K562 (cell line): ENCODE measurements around the gene RPL39L. TPM values are rescaled to one million over a fixed set of nuclear protein-coding genes. Genes with fewer than 3 reads are reported as not detected.

Source experiments
- ARID2 ChIP-seq: fragments of 450-650 bp; IDR thresholded peaks from 2 replicates; pipeline ENCODE4 v1.6.1; 2017; ENCODE audit warnings: antibody characterized with exemption, mild to moderate bottlenecking
- DACH1 ChIP-seq: fragments of 450-650 bp; IDR thresholded peaks from 2 replicates; pipeline ENCODE4 v1.6.1; 2018; ENCODE audit not compliant: partially characterized antibody
- DPF2 ChIP-seq: fragments of 450-650 bp; IDR thresholded peaks from 2 replicates; pipeline ENCODE4 v1.6.1; 2016
- EZH2 ChIP-seq: IDR thresholded peaks from 2 replicates; pipeline ENCODE4 v1.6.1; 2012; ENCODE audit warnings: low read depth, mild to moderate bottlenecking, inconsistent platforms, low read length, borderline replicate concordance
- FOXM1 ChIP-seq, 2 experiments: fragments of 450-650 bp in 1 of 2; sonication (generic) in 1 of 2; formaldehyde crosslinking in 1 of 2; IDR thresholded peaks; 2 replicates each; pipeline versions ENCODE4 v1.6.1 to v1.9.0; 2017 to 2022; ENCODE audit warnings: low read depth in 2 of 2, mild to moderate bottlenecking in 2 of 2, missing genetic modification reagents in 1 of 2, moderate library complexity in 1 of 2
- MBD2 ChIP-seq: sonication (generic); IDR thresholded peaks from 2 replicates; pipeline ENCODE4 v1.6.1; 2016; ENCODE audit warnings: low read depth, borderline replicate concordance
- MEIS2 ChIP-seq: fragments of 450-650 bp; IDR thresholded peaks from 2 replicates; pipeline ENCODE4 v1.6.1; 2014; ENCODE audit warnings: mild to moderate bottlenecking; ENCODE audit not compliant: partially characterized antibody
- MTA3 ChIP-seq: fragments of 450-650 bp; formaldehyde crosslinking; IDR thresholded peaks from 2 replicates; pipeline ENCODE4 v1.6.1; 2017; ENCODE audit warnings: mild to moderate bottlenecking, borderline replicate concordance
- PHB ChIP-seq: fragments of 250-450 bp; sonication (Bioruptor Pico); IDR thresholded peaks from 2 replicates; pipeline ENCODE4 v1.5.0; 2021
- PREB ChIP-seq: sonication (generic); formaldehyde crosslinking; IDR thresholded peaks from 2 replicates; pipeline ENCODE4 v1.8.1; 2023; ENCODE audit warnings: mild to moderate bottlenecking, missing genetic modification reagents
- RBBP5 ChIP-seq: fragments of 200-600 bp; sonication (generic); IDR thresholded peaks from 2 replicates; pipeline ENCODE4 v1.6.1; 2012; ENCODE audit warnings: borderline replicate concordance, mild to moderate bottlenecking, low read length, control low read depth, inconsistent platforms; ENCODE audit not compliant: insufficient read depth, poor library complexity, severe bottlenecking
- SMARCA4 ChIP-seq: fragments of 450-650 bp; IDR thresholded peaks from 2 replicates; pipeline ENCODE4 v1.6.1; 2016
- SRSF1 ChIP-seq: fragments of 200-400 bp; formaldehyde crosslinking; IDR thresholded peaks from 2 replicates; pipeline ENCODE4 v1.6.1; 2017; ENCODE audit warnings: mild to moderate bottlenecking, low read depth, low read length, moderate library complexity
- ZKSCAN8 ChIP-seq: fragments of 200-800 bp; sonication (Bioruptor generic); IDR thresholded peaks from 2 replicates; pipeline ENCODE4 v1.6.1; 2016; ENCODE audit warnings: missing genetic modification characterization, missing compliant biosample characterization
- polyA plus RNA-seq, 8 experiments: library from polyadenylated mRNA; depleted of rRNA in 4 of 8; stranded (reverse) in 5 of 8; unstranded in 3 of 8; fragments of >200 nt; fragmentation: Nextera tagmentation in 2 of 8; fragmentation: Illumina TruSeq in 1 of 8; extraction: Ambion mirVana in 2 of 8; extraction: Trizol in 1 of 8; gene quantifications; 2 replicates each; pipeline versions ENCODE4 v1.2.1 to v1.2.3, GENCODE V29; 2011 to 2014; ENCODE audit warnings: inconsistent platforms in 1 of 8, missing spikeins in 1 of 8
- total RNA-seq, 7 experiments: library from RNA; depleted of rRNA in 6 of 7; stranded (reverse); fragments of >200 nt in 6 of 7; fragmentation: Illumina TruSeq in 2 of 7; extraction: Trizol in 2 of 7; gene quantifications; 2 replicates each; pipeline versions ENCODE4 v1.2.1 to v1.2.3, GENCODE V29; 2011 to 2021; ENCODE audit warnings: low replicate concordance in 1 of 7
- TF ChIP-seq, protein P1 (sequence below): fragments of 450-650 bp; IDR thresholded peaks from one replicate; pipeline ENCODE4 v1.6.1; 2018; ENCODE audit warnings: mild to moderate bottlenecking, moderate library complexity; ENCODE audit not compliant: partially characterized antibody

Gene RPL39L
- total and polyA plus RNA-seq, 9 of the 15 experiments (the other 6 are each of a cell fraction or from before 2014, with no cell fraction given), result 15.0 to 122 (median 45.5) TPM

DNA sequence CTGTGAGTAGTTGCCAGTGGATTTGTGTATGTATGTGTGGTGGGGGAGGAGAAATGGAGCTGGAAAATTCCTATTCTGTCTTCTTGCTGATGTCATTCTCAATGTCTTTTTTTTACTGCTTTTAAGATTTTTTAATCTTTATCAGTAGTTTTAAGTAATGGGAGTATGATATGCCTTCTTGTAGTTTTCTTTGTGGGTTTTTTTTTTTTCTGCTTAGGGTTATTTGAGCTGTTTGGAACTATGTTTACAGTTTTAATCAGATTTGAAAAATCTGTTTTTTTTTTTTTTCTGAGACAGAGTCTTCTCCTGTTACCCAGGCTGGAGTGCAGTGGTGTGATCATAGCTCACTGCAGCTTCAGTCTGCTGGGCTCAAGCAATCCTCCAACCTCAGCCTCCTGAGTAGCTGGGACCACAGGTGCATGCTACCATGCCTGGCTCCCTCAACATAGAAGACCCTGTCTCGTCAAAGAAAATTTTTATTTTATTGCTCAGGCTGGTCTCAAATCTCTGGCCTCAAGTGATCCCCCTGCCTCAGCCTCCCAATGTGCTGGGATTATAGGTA is 37.1 kb downstream of the RPL39L start (continued):
- TF ChIP-seq, protein P1, sequence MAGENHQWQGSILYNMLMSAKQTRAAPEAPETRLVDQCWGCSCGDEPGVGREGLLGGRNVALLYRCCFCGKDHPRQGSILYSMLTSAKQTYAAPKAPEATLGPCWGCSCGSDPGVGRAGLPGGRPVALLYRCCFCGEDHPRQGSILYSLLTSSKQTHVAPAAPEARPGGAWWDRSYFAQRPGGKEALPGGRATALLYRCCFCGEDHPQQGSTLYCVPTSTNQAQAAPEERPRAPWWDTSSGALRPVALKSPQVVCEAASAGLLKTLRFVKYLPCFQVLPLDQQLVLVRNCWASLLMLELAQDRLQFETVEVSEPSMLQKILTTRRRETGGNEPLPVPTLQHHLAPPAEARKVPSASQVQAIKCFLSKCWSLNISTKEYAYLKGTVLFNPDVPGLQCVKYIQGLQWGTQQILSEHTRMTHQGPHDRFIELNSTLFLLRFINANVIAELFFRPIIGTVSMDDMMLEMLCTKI, result no peak
- TF ChIP-seq SRSF1 (no peak), DACH1 (no peak), MBD2 (no peak), MTA3 (no peak), RBBP5 (peak; percentile 18), ARID2 (no peak), SMARCA4 (peak; percentile 10; the same call in 1 of the 2 replicates), DPF2 (peak; percentile 39; the same call in 1 of the 2 replicates), PHB (CRISPR knock-in tag) (no peak), ZKSCAN8 (CRISPR knock-in tag) (no peak), MEIS2 (no peak), FOXM1 (IDR thresholded peaks at IDR 0.05; ENCODE audit: low read depth) (no peak), FOXM1 (CRISPR knock-in tag; IDR thresholded peaks at IDR 0.05; ENCODE audit: low read depth) (no peak), EZH2 (no peak), PREB (CRISPR knock-in tag) (no peak)
